Activated CD4-positive, alpha-beta T cell treated with anti-CD3 and anti-CD28 coated beads, Interleukin-2, amount 10 ng/mL, durations not matched to agents 24 days and 14 days (primary cell): ENCODE data around the gene XPC. TPM values are rescaled to one million over a fixed set of nuclear protein-coding genes. Genes with fewer than 3 reads are reported as not detected.
"Not testable (repeated sequence)": the region's sequence is repeated elsewhere in the genome, so short reads cannot be mapped to it uniquely, and the experiment has no call there.

Experiments used
- DNase-seq: peaks from one replicate; pipeline ENCODE4 v3.0.0; 2022
- H3K27ac Mint-ChIP-seq: one replicate; pipeline ENCODE4 v1.8.0; 2022; ENCODE audit warnings: mild to moderate bottlenecking, mixed read lengths
- H3K27me3 Mint-ChIP-seq: one replicate; pipeline ENCODE4 v1.8.0; 2022; ENCODE audit warnings: mixed read lengths
- H3K36me3 Mint-ChIP-seq: one replicate; pipeline ENCODE4 v1.8.0; 2022; ENCODE audit warnings: low read depth, mild to moderate bottlenecking, mixed read lengths
- H3K4me1 Mint-ChIP-seq: one replicate; pipeline ENCODE4 v1.8.0; 2021; ENCODE audit warnings: mixed read lengths
- H3K4me3 Mint-ChIP-seq: one replicate; pipeline ENCODE4 v1.8.0; 2022; ENCODE audit warnings: mild to moderate bottlenecking, moderate library complexity, mixed read lengths
- H3K9me3 Mint-ChIP-seq: one replicate; pipeline ENCODE4 v1.8.0; 2021; ENCODE audit warnings: mixed read lengths
- intact Hi-C: fragments of 100-400 bp; cut with micrococcal nuclease; formaldehyde crosslinking; loops from one replicate; pipeline ENCODE4 v1.15.1; 2023
- total RNA-seq: library from RNA; stranded (reverse); gene quantifications from 2 replicates; pipeline ENCODE4 v1.2.3, GENCODE V29; 2022

The XPC gene
- total RNA-seq, 1 donor from 2014 or later, result 29.7 TPM

GRCh38 chr3:14117468-14118399 lies 60.7 kb downstream of the XPC start:
- peak; percentile 53 for DNase-seq
- H3K36me3 Mint-ChIP-seq, result peaks cover 52% of the 10 kb centered on the region
- no peaks in the 10 kb centered on the region for H3K27me3 Mint-ChIP-seq
- no peak overlapping the region for H3K27ac Mint-ChIP-seq
- intact Hi-C loops, result no loop called here
- H3K9me3 Mint-ChIP-seq, result no peaks in the 10 kb centered on the region
- peaks cover 18% of the 10 kb centered on the region for H3K4me1 Mint-ChIP-seq
- H3K4me3 Mint-ChIP-seq, result no peak overlapping the region

DNA sequence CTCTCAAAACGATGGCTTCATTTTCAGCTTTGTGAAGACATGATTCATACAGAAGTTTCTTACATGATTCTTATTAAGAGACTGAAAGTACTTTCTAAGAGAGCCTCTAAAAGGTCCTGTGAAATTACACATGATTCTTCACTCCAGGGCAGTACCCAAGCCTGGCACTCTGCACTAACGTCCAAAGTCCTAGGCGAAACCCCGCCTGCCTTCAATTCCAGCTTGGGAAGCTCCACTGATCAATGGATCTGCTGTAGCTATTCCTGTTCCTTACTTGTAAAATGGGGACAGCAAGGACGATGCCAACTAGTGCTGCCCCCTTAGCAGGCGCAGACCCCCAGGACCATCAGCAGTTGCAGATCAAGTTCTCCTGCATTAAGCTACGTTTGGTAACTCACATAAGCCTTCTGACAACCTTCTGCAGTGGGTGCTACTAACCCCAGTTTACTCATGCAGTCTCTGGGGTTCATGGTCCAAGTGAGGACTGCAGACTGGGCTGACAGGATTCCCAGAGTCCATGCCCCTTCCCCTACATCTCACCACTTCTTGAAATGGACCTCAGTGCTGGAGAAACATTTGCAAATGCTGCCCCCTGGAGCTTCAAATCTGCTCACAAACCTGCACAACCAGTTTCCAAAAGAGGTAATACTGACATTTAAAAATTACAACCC lies 64.3 kb downstream of the XPC start:
- Mint-ChIP-seq H3K4me1 (peaks cover 2% of the 10 kb centered on the region), H3K27ac (no peak overlapping the region), H3K36me3 (peaks cover 43% of the 10 kb centered on the region), H3K4me3 (no peak overlapping the region), H3K27me3 (no peaks in the 10 kb centered on the region), H3K9me3 (no peaks in the 10 kb centered on the region)
- DNase-seq, result peak; percentile 51
- intact Hi-C loops, result loop anchor here (1.0 kb wide), 1 partner anchor 218 kb away; no protein-coding TSS in a partner anchor

DNA sequence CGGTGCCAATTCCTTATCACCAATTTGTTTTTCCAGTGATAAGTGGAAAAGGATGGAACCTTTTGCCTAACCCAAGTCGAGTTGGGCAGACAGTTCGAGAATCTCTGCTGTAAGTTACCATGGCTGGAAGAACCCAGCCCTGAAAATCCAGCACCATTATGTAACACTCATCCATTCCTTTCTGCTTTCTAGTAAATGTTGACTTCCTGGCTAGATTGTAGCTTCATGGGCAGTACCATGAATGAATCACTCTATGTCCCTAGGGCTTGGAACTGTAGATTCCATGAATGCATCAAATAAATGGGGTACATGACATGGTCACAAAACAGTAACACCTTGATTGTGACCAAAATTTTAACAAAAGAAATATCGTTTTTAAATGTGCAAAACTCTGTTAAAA lies 67.7 kb downstream of the XPC start:
- Mint-ChIP-seq H3K4me3 (no peak overlapping the region), H3K27me3 (peaks cover 3% of the 10 kb centered on the region), H3K4me1 (no peaks in the 10 kb centered on the region), H3K36me3 (peaks cover 35% of the 10 kb centered on the region), H3K27ac (no peak overlapping the region), H3K9me3 (no peaks in the 10 kb centered on the region)
- DNase-seq, result no peak
- intact Hi-C loops, result no loop called here

GRCh38 chr3:14109821-14110220 lies 68.6 kb downstream of the XPC start:
- H3K9me3 Mint-ChIP-seq, H3K4me3 Mint-ChIP-seq, H3K27ac Mint-ChIP-seq, intact Hi-C loops, DNase-seq, H3K4me1 Mint-ChIP-seq, H3K27me3 Mint-ChIP-seq: not testable (repeated sequence)
- peaks cover 30% of the 10 kb centered on the region for H3K36me3 Mint-ChIP-seq

GRCh38 chr3:14097616-14098391 lies 80.6 kb downstream of the XPC start:
- H3K4me1 Mint-ChIP-seq, result no peaks in the 10 kb centered on the region
- H3K9me3 Mint-ChIP-seq, result peaks cover 8% of the 10 kb centered on the region
- intact Hi-C loops, result no loop called here
- peaks cover 15% of the 10 kb centered on the region for H3K27me3 Mint-ChIP-seq
- no peak overlapping the region for H3K4me3 Mint-ChIP-seq
- H3K36me3 Mint-ChIP-seq, result no peaks in the 10 kb centered on the region
- no peak overlapping the region for H3K27ac Mint-ChIP-seq
- DNase-seq, result no peak

- intact Hi-C loops, result no loop called here
- H3K27me3 Mint-ChIP-seq, result peaks cover 13% of the 10 kb centered on the region
- no peak overlapping the region for H3K27ac Mint-ChIP-seq
- no peak for DNase-seq
- H3K4me3 Mint-ChIP-seq, result no peak overlapping the region
- no peaks in the 10 kb centered on the region for H3K4me1 Mint-ChIP-seq
- no peaks in the 10 kb centered on the region for H3K36me3 Mint-ChIP-seq
- peaks cover 8% of the 10 kb centered on the region for H3K9me3 Mint-ChIP-seq
Measured at GRCh38 chr3:14096742-14097141, 81.7 kb downstream of the XPC start.

Other genes starting within 250 kb of the XPC start
- 27.7 and 29.6 TPM in 2 replicates for gene CHCHD4, start 53.7 kb downstream of the XPC start, total RNA-seq
- gene TMEM43, start 53.5 kb downstream of the XPC start, total RNA-seq, result 38.7 and 39.4 TPM in 2 replicates
- 17.4 and 18.0 TPM in 2 replicates for gene LSM3, start 216 bp upstream of the XPC start, total RNA-seq
- gene SLC6A6, start 224.0 kb upstream of the XPC start, total RNA-seq, result 53.9 and 63.7 TPM in 2 replicates